ENCODE measurements around the gene BRD3. TPM values are rescaled to one million over a fixed set of nuclear protein-coding genes. Genes with fewer than 3 reads are reported as not detected.
A peak's percentile ranks its signal among the peaks of the same experiment; 100 is the strongest.

BRD3 gene
- total RNA-seq, 2 experiments from 2014 or later, result 3.1 to 16.3 TPM

GRCh38 chr9:134024214-134024792, 43.5 kb downstream of the BRD3 start:
- CTCF ChIA-PET (ENCODE audit: unreplicated experiment), result interaction anchor here (0.6 to 1.6 kb wide), 5 partner anchors 27 to 1506 kb away, joined by 3 to 8 read pairs (median 3); no protein-coding TSS in a partner anchor

GRCh38 chr9:134014946-134015345, 52.9 kb downstream of the BRD3 start:
- CTCF ChIA-PET (ENCODE audit: unreplicated experiment), result no interaction called here
- POLR2A ChIA-PET, result no interaction called here
- BruUV-seq (replicated peaks), result no TSS peak

More at GRCh38 chr9:134024214-134024792, 43.5 kb downstream of the BRD3 start:
- Histone ChIP-seq H3K36me3 (ENCODE audit: insufficient read depth, low read length) (peaks cover 6% of the 10 kb centered on the region; the same call in 1 of the 2 replicates), H4K20me1 (ENCODE audit: insufficient read depth, low read length) (no peaks in the 10 kb centered on the region), H3K27ac (ENCODE audit: low read depth, low read length, poor library complexity, severe bottlenecking) (peak overlapping the region; percentile 54), H3K79me2 (ENCODE audit: insufficient read depth, low read depth, low read length) (no peaks in the 10 kb centered on the region), H3K4me1 (ENCODE audit: insufficient read depth, low read length, poor library complexity, severe bottlenecking) (peaks cover 12% of the 10 kb centered on the region), H2AFZ (ENCODE audit: low read length) (peak overlapping the region; percentile 69; the same call in 1 of the 2 replicates), H3K9me2 (ENCODE audit: insufficient read depth, low read length) (no peaks in the 10 kb centered on the region), H3K9me3 (ENCODE audit: low read length) (no peaks in the 10 kb centered on the region), H3K4me3 (ENCODE audit: low read depth, low read length, poor library complexity, severe bottlenecking) (peak overlapping the region; percentile 83), H3K4me2 (ENCODE audit: low read length) (peak overlapping the region; percentile 45; the same call in 1 of the 2 replicates)
- no TSS peak for BruUV-seq (replicated peaks)
- POLR2A ChIA-PET, result interaction anchor here (0.8 kb wide), 1 partner anchor 228 kb away, joined by 6 read pairs; no protein-coding TSS in a partner anchor
- intact Hi-C loops (cut with micrococcal nuclease; ENCODE audit: unreplicated experiment), result no loop called here
- TF ChIP-seq EZH2phosphoT487 (IDR thresholded peaks at IDR 0.05; ENCODE audit: borderline replicate concordance, low read depth, low read length), result no peak
- no peak for DNase-seq (ENCODE audit: low spot score)

GRCh38 chr9:134011401-134011800, 56.4 kb downstream of the BRD3 start:
- TF ChIP-seq CTCF (conservative IDR thresholded peaks at IDR 0.05; ENCODE audit: low read length), result no peak
- TF ChIP-seq EZH2phosphoT487 (IDR thresholded peaks at IDR 0.05; ENCODE audit: borderline replicate concordance, low read depth, low read length), result no peak
- intact Hi-C loops (cut with micrococcal nuclease; ENCODE audit: unreplicated experiment), result no loop called here
- Histone ChIP-seq H3K9me3 (ENCODE audit: low read length) (no peaks in the 10 kb centered on the region), H3K4me2 (ENCODE audit: low read length) (no peak overlapping the region), H3K27ac (ENCODE audit: low read depth, low read length, poor library complexity, severe bottlenecking) (no peak overlapping the region), H3K9me2 (ENCODE audit: insufficient read depth, low read length) (no peaks in the 10 kb centered on the region), H3K79me2 (ENCODE audit: insufficient read depth, low read depth, low read length) (no peaks in the 10 kb centered on the region), H3K4me3 (ENCODE audit: low read depth, low read length, poor library complexity, severe bottlenecking) (no peak overlapping the region), H3K36me3 (ENCODE audit: insufficient read depth, low read length) (no peaks in the 10 kb centered on the region), H2AFZ (ENCODE audit: low read length) (no peak overlapping the region), H4K20me1 (ENCODE audit: insufficient read depth, low read length) (no peaks in the 10 kb centered on the region), H3K4me1 (ENCODE audit: insufficient read depth, low read length, poor library complexity, severe bottlenecking) (no peaks in the 10 kb centered on the region)
- DNase-seq (ENCODE audit: low spot score), result no peak
- CTCF ChIA-PET (ENCODE audit: unreplicated experiment), result no interaction called here
- no TSS peak for BruUV-seq (replicated peaks)
- POLR2A ChIA-PET, result no interaction called here

More at GRCh38 chr9:134014946-134015345, 52.9 kb downstream of the BRD3 start:
- Histone ChIP-seq H3K27ac (ENCODE audit: low read depth, low read length, poor library complexity, severe bottlenecking) (no peak overlapping the region), H3K4me3 (ENCODE audit: low read depth, low read length, poor library complexity, severe bottlenecking) (no peak overlapping the region), H3K4me1 (ENCODE audit: insufficient read depth, low read length, poor library complexity, severe bottlenecking) (no peaks in the 10 kb centered on the region), H4K20me1 (ENCODE audit: insufficient read depth, low read length) (no peaks in the 10 kb centered on the region), H3K4me2 (ENCODE audit: low read length) (no peak overlapping the region), H3K9me3 (ENCODE audit: low read length) (no peaks in the 10 kb centered on the region), H2AFZ (ENCODE audit: low read length) (no peak overlapping the region), H3K36me3 (ENCODE audit: insufficient read depth, low read length) (no peaks in the 10 kb centered on the region), H3K9me2 (ENCODE audit: insufficient read depth, low read length) (no peaks in the 10 kb centered on the region), H3K79me2 (ENCODE audit: insufficient read depth, low read depth, low read length) (no peaks in the 10 kb centered on the region)
- DNase-seq (ENCODE audit: low spot score), result no peak
- intact Hi-C loops (cut with micrococcal nuclease; ENCODE audit: unreplicated experiment), result no loop called here
- TF ChIP-seq EZH2phosphoT487 (IDR thresholded peaks at IDR 0.05; ENCODE audit: borderline replicate concordance, low read depth, low read length) (no peak), CTCF (conservative IDR thresholded peaks at IDR 0.05; ENCODE audit: low read length) (no peak)
